Right lobe of liver (tissue), 4 donors: Measurements from ENCODE around the gene MAPK12.

Source experiments
- CTCF ChIP-seq, 4 donors: fragments of 200-600 bp in 3 of 4; fragments of 450-650 bp in 1 of 4; IDR thresholded peaks; one replicate each; pipeline versions ENCODE4 v1.5.1 to v1.8.0; 2016 to 2022; ENCODE audit warnings: antibody characterized with exemption in 4 of 4, mild to moderate bottlenecking in 2 of 4
- POLR2A ChIP-seq: fragments of 450-650 bp; IDR thresholded peaks from one replicate; pipeline ENCODE4 v1.6.1; 2017; ENCODE audit warnings: antibody characterized with exemption, mild to moderate bottlenecking
- donor health status: DM: no; HTN: no; CAD: no.
- donor health status: DM: no; HTN: no; CAD: no.
- donor health status: DM: no; HTN: yes; CAD: no.

DNA sequence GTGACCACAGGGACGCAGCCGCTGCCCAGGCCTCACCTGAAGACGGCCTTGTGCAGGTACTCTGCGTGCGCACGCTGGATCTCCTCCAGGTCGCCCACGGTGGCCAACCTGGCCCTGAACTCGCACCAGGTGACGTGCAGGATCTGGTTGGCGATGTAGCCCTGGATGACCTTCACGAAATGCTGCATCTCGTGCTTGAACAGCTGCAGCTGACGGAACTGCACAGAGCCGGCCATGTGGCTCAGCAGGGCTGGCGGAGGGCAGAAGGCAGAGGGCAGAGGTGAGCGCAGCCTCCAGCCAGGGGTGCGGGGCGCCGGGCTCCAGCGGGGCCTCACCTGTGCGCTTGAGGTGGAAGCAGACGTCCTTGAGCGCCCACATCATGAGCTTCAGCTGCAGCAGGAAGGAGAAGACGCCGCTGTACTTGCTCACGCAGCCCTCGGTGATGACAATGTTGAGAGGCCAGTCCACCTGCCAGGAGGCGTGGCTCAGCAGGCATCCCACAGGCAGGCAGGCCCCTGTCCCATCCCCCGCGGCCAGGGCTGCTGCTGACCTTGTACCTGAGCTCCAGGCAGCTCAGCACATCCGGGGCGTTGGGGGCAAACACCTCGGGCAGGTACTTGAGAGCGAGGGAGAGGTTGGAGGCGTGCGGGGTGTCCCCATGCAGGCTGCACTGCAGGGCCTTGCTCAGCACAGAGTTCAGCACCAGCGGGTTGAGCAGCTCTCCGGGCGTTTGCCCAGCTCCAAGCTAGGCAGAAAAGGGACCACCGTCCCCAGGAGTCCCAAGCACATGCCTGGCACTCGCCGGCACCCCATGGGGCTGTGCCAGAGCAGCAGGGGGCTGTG lies 43.1 kb downstream of the MAPK12 start:
- TF ChIP-seq CTCF (IDR thresholded peaks at IDR 0.05): no peak
- no peak for TF ChIP-seq POLR2A
